DND-41 (cell line): Measurements from ENCODE around the gene CATSPERZ.

Source experiments
- ATAC-seq: fragments of 200-7000 bp; cut with Tn5 transposase; 3 replicates; pipeline ENCODE4 v1.9.1; 2021; ENCODE audit warnings: low read depth; ENCODE audit not compliant: insufficient read depth
- DNase-seq: peaks from one replicate; pipeline ENCODE4 v3.0.0-alpha.2; 2020
- H2AFZ ChIP-seq: 2 replicates; pipeline ENCODE4 v1.6.0; 2012; ENCODE audit warnings: low read depth, low read length
- H3K27ac ChIP-seq: 2 replicates; pipeline ENCODE4 v1.5.1; 2012; ENCODE audit warnings: low read length, inconsistent platforms
- H3K27me3 ChIP-seq: fragments of 200-600 bp; sonication (generic); 2 replicates; pipeline ENCODE4 v1.6.0; 2012; ENCODE audit warnings: low read length, mild to moderate bottlenecking, inconsistent platforms; ENCODE audit not compliant: insufficient read depth, poor library complexity
- H3K36me3 ChIP-seq: 2 replicates; pipeline ENCODE4 v1.5.1; 2012; ENCODE audit warnings: low read length, inconsistent platforms; ENCODE audit not compliant: insufficient read depth
- H3K4me1 ChIP-seq: 2 replicates; pipeline ENCODE4 v1.5.1; 2012; ENCODE audit warnings: mild to moderate bottlenecking, low read length; ENCODE audit not compliant: insufficient read depth
- H3K4me2 ChIP-seq: 2 replicates; pipeline ENCODE4 v1.6.0; 2012; ENCODE audit warnings: mild to moderate bottlenecking, moderate library complexity, low read length, inconsistent platforms; ENCODE audit not compliant: insufficient read depth
- H3K4me3 ChIP-seq, 2 experiments: fragments of 200-600 bp in 1 of 2; shearing (Covaris generic) in 1 of 2; 2 replicates each; pipeline ENCODE4 v1.5.1; 2012 to 2016; ENCODE audit warnings: inconsistent platforms in 2 of 2, low read length in 2 of 2, mild to moderate bottlenecking in 2 of 2, low read depth in 1 of 2, moderate library complexity in 1 of 2
- H3K79me2 ChIP-seq: 2 replicates; pipeline ENCODE4 v1.6.0; 2012; ENCODE audit warnings: low read length, inconsistent platforms; ENCODE audit not compliant: insufficient read depth
- H3K9ac ChIP-seq: 2 replicates; pipeline ENCODE4 v1.6.0; 2012; ENCODE audit warnings: low read depth, mild to moderate bottlenecking, inconsistent platforms, low read length, moderate library complexity
- H3K9me3 ChIP-seq: 2 replicates; pipeline ENCODE4 v1.5.1; 2012; ENCODE audit warnings: low read length, moderate library complexity, mild to moderate bottlenecking, inconsistent platforms; ENCODE audit not compliant: insufficient read depth, severe bottlenecking
- H4K20me1 ChIP-seq: 2 replicates; pipeline ENCODE4 v1.6.0; 2012; ENCODE audit warnings: low read length; ENCODE audit not compliant: insufficient read depth
- CTCF ChIP-seq: IDR thresholded peaks from 2 replicates; pipeline ENCODE4 v1.5.1; 2012; ENCODE audit warnings: borderline replicate concordance, low read length, moderate library complexity, mild to moderate bottlenecking; ENCODE audit not compliant: poor library complexity, severe bottlenecking; ENCODE audit errors: extremely low read depth
- EZH2 ChIP-seq: IDR thresholded peaks from 3 replicates; pipeline ENCODE4 v1.6.1; 2012; ENCODE audit warnings: borderline replicate concordance, low read depth, mild to moderate bottlenecking, moderate library complexity, low read length, inconsistent platforms; ENCODE audit not compliant: severe bottlenecking

CATSPERZ gene

DNA sequence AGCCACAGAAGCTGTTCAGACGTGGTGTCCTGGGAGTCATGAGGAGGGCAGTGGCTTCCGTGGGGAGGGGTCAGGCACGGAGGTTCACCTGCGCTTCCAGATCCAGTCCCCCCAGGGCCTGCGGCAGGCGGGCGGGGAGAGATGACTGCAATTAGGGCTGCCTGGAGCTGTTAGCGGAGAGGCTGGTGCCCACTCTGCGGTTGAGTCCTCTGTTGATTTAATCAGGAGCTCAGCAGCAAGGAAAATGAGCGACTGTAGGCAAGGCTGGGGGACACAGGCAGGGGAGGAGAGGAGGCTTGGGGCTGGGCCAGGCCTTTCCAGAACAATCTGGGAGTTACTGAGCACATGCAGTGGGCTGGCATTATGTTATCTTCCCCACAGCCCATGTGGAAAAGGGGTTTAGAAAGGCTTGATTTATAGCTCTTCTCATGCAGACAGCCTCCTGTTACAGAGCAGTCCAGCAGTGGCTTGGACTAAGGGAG is 35.7 kb upstream of the CATSPERZ start:
- H3K4me1 ChIP-seq, result peaks cover 14% of the 10 kb centered on the region
- DNase-seq, result no peak
- no peak for ATAC-seq
- H4K20me1 ChIP-seq, result no peaks in the 10 kb centered on the region
- H2AFZ ChIP-seq, result no peak overlapping the region
- no peak overlapping the region for H3K9ac ChIP-seq
- H3K36me3 ChIP-seq, result peaks cover 34% of the 10 kb centered on the region
- no peak overlapping the region for H3K27ac ChIP-seq
- H3K9me3 ChIP-seq, result no peaks in the 10 kb centered on the region
- TF ChIP-seq EZH2, result no peak
- no peak for TF ChIP-seq CTCF
- H3K79me2 ChIP-seq, result peaks cover 12% of the 10 kb centered on the region
- no peak overlapping the region for H3K4me2 ChIP-seq
- H3K4me3 ChIP-seq, result no peak overlapping the region
- H3K27me3 ChIP-seq, result no peaks in the 10 kb centered on the region

DNA sequence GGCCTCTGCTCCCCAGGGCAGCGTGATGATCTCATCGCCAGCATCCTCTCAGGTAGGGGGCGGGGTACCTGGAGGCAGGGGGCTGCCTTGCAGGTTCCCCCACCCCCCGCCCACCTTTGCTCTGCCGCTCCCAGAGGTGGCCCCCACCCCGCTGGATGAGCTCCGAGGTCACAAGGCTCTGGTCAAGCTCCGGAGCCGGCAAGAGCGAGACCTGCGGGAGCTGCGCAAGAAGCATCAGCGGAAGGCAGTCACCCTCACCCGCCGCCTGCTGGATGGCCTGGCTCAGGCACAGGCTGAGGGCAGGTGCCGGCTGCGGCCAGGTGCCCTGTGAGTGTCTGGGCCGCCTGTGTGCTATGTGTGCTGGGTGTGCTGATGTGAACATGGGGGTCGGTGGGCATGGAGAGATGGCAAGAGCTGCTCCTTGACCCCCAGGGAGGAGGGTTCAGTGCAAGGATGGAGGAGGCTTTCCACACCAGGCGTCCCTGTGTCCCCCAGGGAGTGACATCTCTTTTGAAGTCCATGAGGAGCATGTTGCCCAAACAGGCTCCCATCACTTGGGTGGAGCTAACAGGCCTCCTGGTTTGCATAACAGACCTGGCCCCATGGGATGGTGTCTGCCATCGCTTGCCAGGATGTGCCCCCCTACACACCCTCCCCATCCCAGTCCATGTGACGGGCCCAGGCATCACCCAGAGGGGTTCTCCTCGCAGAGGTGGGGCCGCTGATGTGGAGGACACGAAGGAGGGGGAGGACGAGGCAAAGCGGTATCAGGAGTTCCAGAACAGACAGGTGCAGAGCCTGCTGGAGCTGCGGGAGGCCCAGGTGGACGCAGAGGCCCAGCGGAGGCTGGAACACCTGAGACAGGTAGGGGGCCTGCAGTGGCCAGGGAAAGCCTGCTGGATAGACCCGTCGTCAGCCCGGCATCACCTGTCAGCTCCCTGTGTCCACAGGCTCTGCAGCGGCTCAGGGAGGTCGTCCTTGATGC is 34.7 kb upstream of the CATSPERZ start:
- Histone ChIP-seq H3K4me3 (no peak overlapping the region), H3K36me3 (peaks cover 27% of the 10 kb centered on the region; the same call in 1 of the 2 replicates), H3K9ac (no peak overlapping the region; the same call in 1 of the 2 replicates)

GRCh38 chr11:64266339-64266738 is 33.8 kb upstream of the CATSPERZ start:
- H3K36me3 ChIP-seq, result peaks cover 27% of the 10 kb centered on the region; the same call in 1 of the 2 replicates

More for the DNA sequence above, 34.7 kb upstream of the CATSPERZ start:
- no peaks in the 10 kb centered on the region for H3K9me3 ChIP-seq
- H3K27ac ChIP-seq, result no peak overlapping the region
- TF ChIP-seq CTCF (no peak), EZH2 (no peak)
- peaks cover 16% of the 10 kb centered on the region for H3K4me1 ChIP-seq
- ATAC-seq, result no peak
- H2AFZ ChIP-seq, result no peak overlapping the region
- H4K20me1 ChIP-seq, result no peaks in the 10 kb centered on the region
- H3K27me3 ChIP-seq, result no peaks in the 10 kb centered on the region
- no peak for DNase-seq
- H3K4me2 ChIP-seq, result no peak overlapping the region
- H3K79me2 ChIP-seq, result peaks cover 12% of the 10 kb centered on the region

More at GRCh38 chr11:64266339-64266738, 33.8 kb upstream of the CATSPERZ start:
- no peak overlapping the region for H2AFZ ChIP-seq
- H3K9ac ChIP-seq, result no peak overlapping the region; the same call in 1 of the 2 replicates
- peaks cover 23% of the 10 kb centered on the region for H3K4me1 ChIP-seq
- no peak overlapping the region for H3K4me3 ChIP-seq
- no peak overlapping the region for H3K27ac ChIP-seq
- H3K27me3 ChIP-seq, result no peaks in the 10 kb centered on the region
- TF ChIP-seq CTCF, result no peak
- ATAC-seq (no peak), DNase-seq (no peak)
- no peaks in the 10 kb centered on the region for H4K20me1 ChIP-seq
- no peaks in the 10 kb centered on the region for H3K9me3 ChIP-seq
- H3K79me2 ChIP-seq, result peaks cover 13% of the 10 kb centered on the region
- no peak overlapping the region for H3K4me2 ChIP-seq
